HG03025 (cell line): ENCODE measurements around the gene KRT84.
"Not testable (repeated sequence)": the region's sequence is repeated elsewhere in the genome, so short reads cannot be mapped to it uniquely, and the experiment has no call there.

ENCODE experiments used
- ATAC-seq: cut with Tn5 transposase; IDR thresholded peaks from one replicate; pipeline ENCODE4 v1.9.1; 2021; ENCODE audit warnings: mild to moderate bottlenecking, moderate library complexity; ENCODE audit not compliant: unreplicated experiment, low FRiP score

The KRT84 gene

DNA sequence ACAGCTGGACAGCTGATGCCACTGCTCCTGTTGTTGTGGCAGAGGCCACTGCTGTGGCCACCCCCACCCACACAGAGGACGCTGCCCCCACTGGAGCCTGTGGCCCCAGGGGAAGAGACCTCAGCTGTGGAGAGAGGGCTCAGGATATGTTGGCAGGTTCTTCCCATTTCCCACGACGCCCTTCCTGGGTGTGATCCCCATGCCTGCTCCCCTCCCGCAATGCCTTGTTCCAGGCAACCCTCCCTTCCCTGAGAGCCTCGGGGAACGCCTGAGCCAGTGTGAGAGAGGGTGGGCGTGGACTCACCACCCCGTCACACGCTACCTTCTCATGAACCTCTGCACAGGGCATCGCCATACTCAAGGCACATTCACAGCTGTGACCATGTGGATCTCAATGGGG, 26.4 kb upstream of the KRT84 start:
- ATAC-seq = no peak

DNA sequence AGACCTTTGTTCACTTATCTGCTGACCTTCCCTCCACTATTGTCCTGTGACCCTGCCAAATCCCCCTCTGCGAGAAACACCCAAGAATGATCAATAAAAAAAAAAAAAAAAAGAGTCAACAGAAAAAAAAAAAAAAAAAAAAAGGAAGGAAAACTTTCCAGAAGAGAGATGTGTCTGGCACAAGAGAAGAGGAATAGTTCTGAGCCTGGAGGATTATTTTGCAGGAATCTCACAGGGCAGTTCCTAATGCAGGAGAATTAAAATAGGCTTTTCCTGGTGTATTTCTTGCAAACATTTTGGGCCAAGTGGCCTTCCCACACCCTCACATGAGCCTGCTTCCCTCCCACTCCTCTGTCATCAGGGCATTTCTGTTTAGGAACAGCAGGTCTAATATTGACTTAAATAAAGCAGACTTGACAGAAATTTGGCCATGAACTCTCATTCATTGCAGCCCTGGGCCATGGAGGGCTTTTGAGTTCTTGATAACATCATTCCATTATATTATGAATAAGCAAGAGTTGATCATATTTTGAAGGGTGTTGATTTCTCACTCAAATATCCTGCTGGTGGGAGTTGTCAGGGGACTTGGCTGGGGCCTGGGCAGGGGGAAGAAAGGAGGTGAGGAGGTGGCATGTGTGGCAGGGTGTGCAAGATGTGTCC, 25.3 kb upstream of the KRT84 start:
- not testable (repeated sequence) for ATAC-seq

DNA sequence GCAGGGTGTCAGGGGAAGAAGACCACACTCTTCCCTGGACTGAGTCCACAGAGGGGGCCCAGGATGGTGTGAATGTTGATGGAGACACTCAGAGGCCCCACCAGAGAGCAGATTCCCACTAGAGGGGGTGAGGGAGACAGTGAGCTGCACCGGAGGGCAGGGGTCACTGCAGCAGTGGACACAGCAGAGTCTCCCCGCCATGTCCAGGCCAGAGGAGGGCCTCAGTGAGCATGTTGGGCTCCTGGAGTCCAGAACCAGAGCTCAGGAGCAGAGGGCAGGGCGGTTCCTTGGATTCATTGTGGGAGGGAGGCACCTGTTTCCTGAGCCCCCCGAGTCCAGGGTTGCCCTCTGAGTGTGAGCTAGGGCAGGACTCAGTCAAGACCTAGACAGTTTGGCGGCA, 22.5 kb upstream of the KRT84 start:
- ATAC-seq = no peak

DNA sequence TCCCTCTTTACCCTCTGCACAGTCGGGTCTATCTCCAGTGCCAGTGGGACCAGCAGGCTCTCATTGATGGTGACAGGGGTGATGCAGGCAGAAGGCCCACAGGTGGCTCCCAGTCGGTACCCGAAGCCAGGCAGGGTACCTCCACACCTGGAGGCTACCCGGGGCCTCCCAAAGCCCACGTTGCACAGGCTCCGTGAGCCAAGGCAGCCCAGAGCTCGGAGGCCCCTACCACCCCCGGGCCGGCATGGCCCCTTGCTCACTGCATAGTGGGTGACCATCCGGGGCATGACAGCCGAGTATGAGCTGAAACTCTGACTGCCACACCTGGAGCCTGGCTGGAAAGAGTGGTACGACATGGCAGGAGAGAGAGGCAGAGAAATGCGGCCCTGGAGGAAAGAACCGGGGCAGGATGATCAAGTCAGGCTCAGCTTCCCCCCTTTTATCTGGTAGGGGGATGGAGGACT, 20.5 kb upstream of the KRT84 start, which contains the start of gene KRT82:
Gene KRT82, minus strand, starts transcription at position 414 of the 464 bp plus-strand sequence. Its CDS starts 58 bp downstream, at position 356.
- ATAC-seq = no peak

DNA sequence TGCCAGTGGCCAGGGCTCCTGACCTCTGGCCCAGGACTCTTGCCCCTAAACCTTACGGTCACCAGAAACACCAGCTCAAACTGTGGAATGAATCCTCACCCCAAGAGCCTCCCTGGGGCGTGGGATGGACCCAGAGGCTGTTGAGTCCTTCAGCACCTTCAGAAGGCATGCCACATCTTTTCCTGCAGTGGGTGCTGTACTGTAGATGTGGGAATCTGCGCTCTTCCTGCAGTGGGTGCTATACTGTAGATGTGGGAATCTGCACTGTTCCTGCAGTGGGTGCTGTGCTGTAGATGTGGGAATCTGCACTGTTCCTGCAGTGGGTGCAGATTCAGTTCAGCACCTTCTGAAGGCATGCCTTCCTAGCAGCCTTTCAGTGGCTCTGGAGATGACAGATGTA, 19.5 kb upstream of the KRT84 start:
- no peak for ATAC-seq

DNA sequence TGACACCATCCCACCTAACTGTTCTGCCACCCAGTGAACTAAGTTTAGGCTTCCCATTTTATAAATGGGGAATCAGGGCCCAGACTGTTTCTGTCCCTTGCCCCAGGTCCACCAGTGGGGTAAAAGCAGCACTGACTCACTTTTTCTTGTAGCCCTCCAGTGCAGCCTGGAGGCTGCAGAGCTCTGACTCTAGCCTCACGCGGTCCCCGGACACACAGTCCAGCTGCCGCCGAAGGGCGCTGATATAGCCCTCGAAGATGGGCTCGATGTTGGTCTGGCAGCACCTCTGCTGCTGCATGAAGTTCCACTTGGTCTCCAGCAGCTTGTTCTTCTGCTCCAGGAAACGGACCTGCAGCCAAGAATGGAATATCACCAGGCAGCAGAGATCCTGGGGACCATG, 18.1 kb upstream of the KRT84 start:
- ATAC-seq = no peak

DNA sequence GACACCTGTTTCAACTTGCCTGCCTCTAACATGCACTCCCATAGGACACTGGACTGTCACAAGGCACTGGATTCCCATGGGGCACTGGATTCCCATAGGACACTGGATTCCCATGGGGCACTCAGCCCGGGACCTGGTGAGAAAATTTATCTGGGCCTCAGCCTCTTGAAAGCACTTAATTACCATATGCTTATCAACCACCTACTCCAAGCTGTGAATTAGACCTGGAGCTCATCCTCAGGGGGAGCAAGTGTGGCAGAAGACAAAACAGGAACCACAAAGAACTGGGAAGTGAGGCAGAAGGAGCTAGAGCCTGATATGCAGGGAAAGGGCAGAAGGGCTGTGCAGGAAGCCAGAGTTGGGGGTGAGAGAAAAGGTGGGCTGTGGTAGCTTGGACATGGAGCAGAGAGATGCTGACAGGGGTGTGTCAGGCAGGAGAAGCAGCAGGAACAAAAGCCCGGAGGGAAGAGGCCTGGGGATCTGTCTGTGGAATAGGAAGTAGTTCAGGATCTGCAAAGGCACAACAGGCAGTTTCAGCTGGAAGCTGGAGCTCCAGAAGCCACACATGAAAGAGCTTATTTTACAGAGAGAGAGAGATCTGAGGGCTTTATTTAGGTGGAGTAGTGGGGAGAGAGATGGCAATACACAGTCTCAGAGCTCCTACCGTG, 17.6 kb upstream of the KRT84 start:
- ATAC-seq = no peak

DNA sequence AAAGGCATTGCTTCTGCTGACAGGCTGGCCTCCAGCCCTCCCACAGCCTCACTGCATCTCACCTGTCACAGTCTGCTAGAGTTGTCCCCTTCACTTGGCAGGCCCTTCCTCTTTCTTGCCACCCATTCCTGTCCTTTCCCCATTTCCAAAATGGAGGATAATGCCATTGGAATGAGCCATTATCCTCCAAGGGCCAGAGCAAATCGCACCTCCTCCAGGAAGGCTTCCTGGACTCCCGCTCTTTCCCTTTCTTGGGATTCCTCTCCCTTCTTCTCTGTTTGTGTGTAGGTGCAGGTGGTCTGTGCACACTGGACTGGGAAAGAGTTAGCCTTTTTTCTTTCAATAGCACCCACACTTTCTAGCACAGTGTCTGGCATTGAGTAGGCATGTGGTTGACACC, 16.9 kb upstream of the KRT84 start:
- ATAC-seq = no peak

DNA sequence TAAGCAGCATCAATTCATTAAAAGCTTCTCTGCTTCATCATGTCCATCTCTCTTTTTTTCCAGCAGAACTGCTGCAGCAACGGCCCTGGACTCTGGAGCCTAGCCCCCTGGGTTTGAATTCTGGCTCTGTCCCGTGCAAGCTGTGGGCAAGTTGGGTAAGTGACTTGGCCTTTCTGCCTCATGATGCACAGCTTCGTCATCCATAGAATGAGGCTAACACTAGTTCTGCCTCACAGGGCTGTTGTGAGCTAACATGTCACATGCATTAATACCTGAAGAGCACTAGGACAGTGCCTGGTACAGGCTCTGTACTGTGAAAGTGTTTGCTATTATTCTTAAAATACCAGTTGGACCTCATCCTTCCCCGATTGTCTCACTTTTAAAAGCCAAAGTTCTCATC, 16.5 kb upstream of the KRT84 start:
- ATAC-seq = no peak

DNA sequence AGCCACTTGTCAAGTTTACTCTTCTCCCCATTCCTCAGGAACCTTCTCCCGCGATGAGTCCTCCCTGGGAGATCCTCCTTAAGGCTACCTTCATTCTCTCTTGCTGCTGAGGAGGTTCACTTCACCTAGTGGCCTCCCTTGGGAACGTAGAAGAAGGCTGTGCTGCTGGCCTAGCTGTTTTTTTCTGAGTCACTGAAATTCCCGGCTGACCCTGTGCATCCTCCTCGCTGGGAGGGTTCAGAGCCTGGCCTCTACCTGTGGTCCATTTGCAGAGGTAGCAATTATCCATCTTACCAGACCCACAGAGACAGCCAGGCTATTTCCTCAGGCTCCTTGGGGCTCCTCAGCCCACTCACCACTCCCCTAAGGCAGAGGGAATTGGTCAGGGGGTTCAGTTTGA, 16.1 kb upstream of the KRT84 start:
- no peak for ATAC-seq

DNA sequence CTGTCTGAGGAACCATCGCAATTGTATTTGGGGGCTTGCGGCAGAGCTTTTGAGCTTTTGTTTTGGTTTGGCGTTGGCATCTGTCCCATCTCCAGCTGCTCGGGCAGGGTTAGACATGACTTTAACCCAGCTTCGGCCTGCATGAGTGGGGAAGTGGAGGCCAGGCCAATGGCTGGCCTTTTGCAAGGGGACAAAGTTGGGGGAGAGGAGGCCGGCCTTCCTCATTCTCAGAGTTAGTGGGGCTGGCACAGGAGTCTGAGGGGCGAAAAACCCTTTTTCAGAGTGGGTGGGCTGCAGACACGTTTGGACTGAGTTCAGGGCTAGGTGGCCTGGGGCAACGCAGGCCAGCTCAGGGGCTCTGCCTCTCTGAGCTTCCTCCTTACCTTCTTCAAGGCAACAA, 15.5 kb upstream of the KRT84 start:
- ATAC-seq = no peak

DNA sequence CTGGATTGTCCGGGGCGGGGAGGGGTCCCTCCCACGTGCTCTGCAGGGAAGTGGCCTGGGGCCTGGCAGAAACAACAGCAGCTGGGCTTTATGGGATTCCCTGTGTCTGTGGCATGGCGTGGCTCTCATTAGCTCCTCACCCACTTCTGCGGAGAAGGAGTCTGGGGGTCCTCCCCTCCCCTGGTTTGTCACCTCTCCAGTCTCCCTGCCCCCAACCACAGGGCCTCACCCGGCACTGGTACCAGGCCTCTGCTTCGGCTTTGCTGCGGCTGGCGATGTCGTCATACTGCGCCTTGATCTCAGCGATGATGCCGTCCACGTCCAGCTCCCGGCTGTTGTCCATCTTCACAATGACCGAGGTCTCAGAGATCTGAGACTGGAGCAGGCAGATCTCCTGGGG, 14.3 kb upstream of the KRT84 start:
- no peak for ATAC-seq

DNA sequence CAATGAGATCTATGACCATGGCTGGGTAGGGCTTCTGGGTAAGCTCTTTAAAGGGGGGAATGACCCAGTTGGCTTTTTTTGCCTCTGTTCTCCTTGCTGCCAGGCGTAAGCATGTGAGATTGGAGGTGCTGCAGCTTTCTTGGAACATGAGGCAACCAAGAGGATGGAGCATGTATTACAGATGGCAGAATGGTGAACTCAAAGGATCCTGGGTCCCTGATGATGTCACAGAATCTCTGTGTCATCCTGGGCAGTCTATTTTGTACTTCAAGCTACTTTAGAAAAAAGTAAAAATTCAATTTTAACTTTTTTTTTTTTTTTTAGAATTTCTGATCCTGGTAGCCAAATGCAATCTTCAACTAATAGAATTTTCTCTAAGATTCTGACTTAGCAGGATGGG, 12.7 kb upstream of the KRT84 start:
- no peak for ATAC-seq

DNA sequence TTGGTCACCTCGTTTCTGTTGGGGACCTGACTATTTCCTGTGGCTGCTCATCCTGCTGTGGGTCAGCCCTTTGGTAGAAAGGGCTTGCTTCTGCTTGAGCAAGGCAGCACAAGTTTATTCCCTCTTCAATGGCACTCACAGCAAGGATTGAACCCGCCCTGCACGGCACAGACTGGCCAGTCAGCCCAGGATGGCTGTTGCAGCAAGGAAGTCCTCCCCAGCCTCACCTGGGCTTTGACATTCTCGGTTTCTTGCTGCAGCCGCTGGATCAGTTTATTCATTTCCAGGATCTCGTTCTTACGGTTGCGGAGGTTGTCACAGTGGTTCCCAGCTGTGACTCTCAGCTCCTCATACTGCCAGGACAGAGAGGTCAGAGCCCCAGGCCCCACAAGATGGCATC, 11.2 kb upstream of the KRT84 start:
- ATAC-seq = no peak

DNA sequence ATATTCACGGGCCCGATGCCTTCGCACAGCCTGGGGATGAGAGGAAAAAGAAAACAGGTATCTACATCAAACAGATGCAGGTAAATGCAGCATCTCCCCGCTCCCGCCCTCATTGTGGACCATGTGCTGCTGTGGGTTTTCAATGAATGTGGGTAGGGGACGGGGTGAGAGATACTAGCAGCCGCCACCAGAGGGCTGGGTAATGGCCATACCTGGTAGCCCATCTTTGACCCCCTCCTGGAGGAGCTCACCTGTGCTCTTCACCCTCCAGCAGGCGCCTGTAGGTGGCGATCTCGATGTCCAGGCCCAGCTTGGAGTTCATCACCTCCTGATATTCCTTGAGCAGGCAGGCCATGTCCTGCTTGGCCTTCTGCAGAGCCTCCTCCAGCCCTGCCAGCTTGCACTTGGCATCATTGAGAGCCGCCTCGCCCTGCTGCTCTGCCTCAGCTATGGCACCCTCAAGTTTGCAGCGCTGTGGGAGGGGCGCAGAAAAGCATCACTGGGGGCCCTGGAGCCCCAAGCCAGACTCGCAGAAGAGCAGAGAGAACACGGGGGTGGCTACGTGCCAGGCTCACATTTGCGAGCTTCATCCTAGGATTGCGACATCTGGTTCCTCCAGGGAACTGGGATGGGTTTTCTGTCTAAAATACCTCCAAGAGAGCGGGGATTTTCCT, 10.4 kb upstream of the KRT84 start:
- ATAC-seq = no peak

DNA sequence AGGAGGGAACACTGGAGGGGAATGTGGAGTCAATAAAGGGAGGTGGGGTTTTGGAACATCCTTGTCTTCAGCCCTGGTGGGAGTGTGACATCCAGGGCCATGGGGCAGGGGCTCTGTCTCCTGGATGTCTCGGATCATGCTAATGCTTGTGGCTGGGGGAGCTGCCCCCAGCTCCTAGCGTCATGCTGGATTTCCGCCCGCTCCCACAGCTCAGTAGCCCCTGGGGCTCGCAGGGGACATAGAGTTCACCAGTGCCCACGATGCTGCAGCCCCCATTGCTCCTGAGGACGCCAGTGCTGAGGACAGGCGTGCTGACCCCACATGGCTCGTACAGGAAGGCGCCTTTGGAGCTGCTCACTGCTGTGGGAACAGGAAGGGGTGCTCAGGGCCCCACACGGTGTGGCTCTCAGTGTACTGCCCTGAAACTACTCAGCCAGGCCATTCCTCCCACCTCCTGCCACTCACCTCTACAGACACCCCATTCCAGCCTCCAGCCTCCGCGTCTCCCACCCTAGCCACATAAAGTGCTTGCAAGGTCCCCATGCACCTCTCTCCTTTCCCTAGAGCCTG, 9.5 kb upstream of the KRT84 start:
- no peak for ATAC-seq

DNA sequence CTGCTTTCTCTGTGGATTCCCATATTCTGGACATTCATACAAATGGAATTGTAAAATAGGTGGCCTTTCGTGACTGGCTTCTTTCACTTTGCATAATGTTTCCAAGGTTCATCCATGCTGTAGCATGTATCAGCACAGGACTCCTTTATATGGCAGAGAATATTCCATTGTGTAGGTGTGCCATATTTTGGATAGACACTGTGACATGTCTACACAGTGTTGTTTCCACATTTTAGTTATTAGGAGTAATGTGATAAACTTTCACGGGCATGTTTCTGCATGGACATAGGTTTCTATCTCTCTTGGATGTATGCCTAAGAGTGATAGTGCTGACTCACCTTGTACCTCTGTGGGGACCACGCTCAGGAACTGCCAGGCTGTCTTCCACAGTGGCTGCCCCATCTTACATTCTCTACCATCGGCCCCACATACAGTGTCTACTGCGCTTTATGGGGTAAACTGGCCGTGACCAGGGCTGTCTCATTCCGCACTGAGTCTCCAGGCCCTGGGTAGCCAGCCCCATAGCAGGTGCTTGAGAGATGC, 7.1 kb upstream of the KRT84 start:
- ATAC-seq = no peak

DNA sequence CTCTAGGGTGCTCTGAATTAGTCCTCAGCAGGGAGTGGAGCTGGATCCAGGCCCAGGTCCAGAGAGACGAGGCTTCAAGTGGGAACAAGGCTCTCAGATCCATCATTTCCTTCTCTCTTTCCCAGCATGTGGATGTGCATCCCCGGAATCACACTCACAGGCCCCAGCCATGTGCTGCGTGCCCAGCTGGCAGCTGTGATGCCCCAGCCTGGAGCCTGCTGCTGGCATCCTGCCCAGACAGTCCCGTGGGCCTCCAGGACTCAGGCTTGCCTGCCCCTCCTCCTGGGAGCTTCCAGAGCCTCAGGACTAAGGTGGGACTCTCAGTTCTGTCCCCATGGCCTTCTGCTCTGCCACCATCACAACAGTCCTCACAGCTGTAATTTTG, 6.2 kb upstream of the KRT84 start:
- no peak for ATAC-seq

DNA sequence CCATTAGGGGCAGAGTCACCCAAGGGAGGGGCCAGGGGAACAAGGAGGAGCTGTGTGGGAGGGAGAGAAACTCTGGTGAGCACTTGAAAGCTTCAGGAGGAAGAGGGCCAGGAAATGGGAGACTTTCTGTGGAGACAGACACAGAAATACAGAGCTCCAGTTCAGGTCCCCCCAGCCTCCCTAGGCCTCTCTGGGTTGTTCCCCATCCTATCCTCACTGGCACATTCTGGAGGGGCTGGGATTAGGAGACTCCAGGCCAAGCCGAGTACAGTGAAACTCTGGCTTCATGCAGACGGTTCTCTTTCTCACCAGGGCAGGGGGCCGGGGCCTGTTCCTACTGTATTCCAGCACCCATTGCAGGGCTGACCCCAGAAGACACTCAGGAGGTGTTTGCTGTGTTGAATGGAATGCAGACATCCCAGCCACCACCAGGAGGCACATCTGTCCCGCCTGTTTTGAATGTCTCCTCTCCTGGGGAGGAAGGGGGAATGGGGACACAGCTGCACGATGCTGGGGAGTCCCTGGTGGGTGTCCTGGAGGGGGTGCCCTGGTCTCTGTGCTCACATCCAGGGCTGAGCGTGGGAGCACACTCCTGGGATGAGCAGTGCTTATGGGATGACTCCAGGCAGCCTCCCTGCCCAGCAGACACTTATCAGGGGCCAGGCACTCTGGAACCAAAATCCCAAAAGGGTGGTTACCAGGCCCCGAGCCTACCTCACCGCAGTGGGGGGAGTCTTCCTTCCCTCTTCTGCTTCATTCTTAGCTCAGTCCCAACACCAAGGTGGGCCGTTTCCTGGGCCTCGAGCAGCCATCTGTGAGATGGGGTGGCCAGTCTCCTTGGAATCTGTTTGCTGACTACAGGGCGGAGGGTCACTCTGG, 5.5 kb upstream of the KRT84 start:
- ATAC-seq = no peak
